ENCODE results near the gene KIAA0232.
A peak's percentile ranks its signal among the peaks of the same experiment; 100 is the strongest.

The KIAA0232 gene

GRCh38 chr4:6782147-6782845 is at the start of gene KIAA0232:
KIAA0232 (plus strand) TSS chr4:6782727; CDS start chr4:6824454, 41,727 bp downstream.
- peak; percentile 78 to 83 for DNase-seq (ENCODE audit: extremely low read depth in 1 of 2, low read depth in 1 of 2)

- DNase-seq (ENCODE audit: extremely low read depth in 1 of 2, low read depth in 1 of 2) = no peak
Measured at GRCh38 chr4:6733358-6734164, 49.0 kb upstream of the KIAA0232 start.

- no peak for DNase-seq (ENCODE audit: extremely low read depth in 1 of 2, low read depth in 1 of 2)
Measured at GRCh38 chr4:6734165-6734786, 48.3 kb upstream of the KIAA0232 start.

GRCh38 chr4:6739920-6740319 is 42.6 kb upstream of the KIAA0232 start:
- DNase-seq (ENCODE audit: extremely low read depth in 1 of 2, low read depth in 1 of 2) = no peak

GRCh38 chr4:6740347-6740746 is 42.2 kb upstream of the KIAA0232 start:
- DNase-seq (ENCODE audit: extremely low read depth in 1 of 2, low read depth in 1 of 2) = no peak

GRCh38 chr4:6742507-6742906 is 40.0 kb upstream of the KIAA0232 start:
- no peak for DNase-seq (ENCODE audit: extremely low read depth in 1 of 2, low read depth in 1 of 2)

GRCh38 chr4:6742989-6743388 is 39.5 kb upstream of the KIAA0232 start:
- no peak for DNase-seq (ENCODE audit: extremely low read depth in 1 of 2, low read depth in 1 of 2)

GRCh38 chr4:6746721-6747293 is 35.7 kb upstream of the KIAA0232 start:
- no peak for DNase-seq (ENCODE audit: extremely low read depth in 1 of 2, low read depth in 1 of 2)

GRCh38 chr4:6747294-6748051 is 35.1 kb upstream of the KIAA0232 start:
- no peak for DNase-seq (ENCODE audit: extremely low read depth in 1 of 2, low read depth in 1 of 2)

GRCh38 chr4:6748286-6748685 is 34.2 kb upstream of the KIAA0232 start:
- no peak for DNase-seq (ENCODE audit: extremely low read depth in 1 of 2, low read depth in 1 of 2)

- no peak for DNase-seq (ENCODE audit: extremely low read depth in 1 of 2, low read depth in 1 of 2)
Measured at GRCh38 chr4:6749340-6750171, 33.0 kb upstream of the KIAA0232 start.

- no peak for DNase-seq (ENCODE audit: extremely low read depth in 1 of 2, low read depth in 1 of 2)
Measured at GRCh38 chr4:6750286-6751221, 32.0 kb upstream of the KIAA0232 start.

- no peak for DNase-seq (ENCODE audit: extremely low read depth in 1 of 2, low read depth in 1 of 2)
Measured at GRCh38 chr4:6751611-6752485, 30.7 kb upstream of the KIAA0232 start.

GRCh38 chr4:6752486-6752829 is 30.1 kb upstream of the KIAA0232 start:
- DNase-seq (ENCODE audit: extremely low read depth in 1 of 2, low read depth in 1 of 2) = no peak

GRCh38 chr4:6753103-6753560 is 29.4 kb upstream of the KIAA0232 start:
- no peak for DNase-seq (ENCODE audit: extremely low read depth in 1 of 2, low read depth in 1 of 2)

GRCh38 chr4:6753891-6754290 is 28.6 kb upstream of the KIAA0232 start:
- DNase-seq (ENCODE audit: extremely low read depth in 1 of 2, low read depth in 1 of 2) = no peak

- no peak for DNase-seq (ENCODE audit: extremely low read depth in 1 of 2, low read depth in 1 of 2)
Measured at GRCh38 chr4:6754481-6755087, 27.9 kb upstream of the KIAA0232 start.

All from activated CD8-positive, alpha-beta memory T cell treated with anti-CD3 and anti-CD28 coated beads for 1 hour (primary cell).